ENCODE measurements around the gene CLEC2L. TPM values are rescaled to one million over a fixed set of nuclear protein-coding genes. Genes with fewer than 3 reads are reported as not detected.
"Not testable (repeated sequence)": the region's sequence is repeated elsewhere in the genome, so short reads cannot be mapped to it uniquely, and the experiment has no call there.

Gene CLEC2L
- total and polyA plus RNA-seq, 5 donors, result not detected

GRCh38 chr7:139540203-139540602 lies 16.7 kb downstream of the CLEC2L start:
- no peaks in the 10 kb centered on the region for H3K9me3 ChIP-seq (ENCODE audit: control insufficient read depth, low read length)
- DNase-seq (no peak), ATAC-seq (no peak)
- H3K27me3 ChIP-seq (ENCODE audit: control insufficient read depth, insufficient read depth), result no peaks in the 10 kb centered on the region
- 52% methylated on average over 12 of the region's 12 CpGs for WGBS
- no peaks in the 10 kb centered on the region for H3K4me1 ChIP-seq (ENCODE audit: control insufficient read depth, insufficient read depth, low read length)
- intact Hi-C loops (cut with DNase I), result no loop called here
- H3K4me3 ChIP-seq (ENCODE audit: low read length), result no peak overlapping the region
- H3K27ac ChIP-seq (ENCODE audit: low read length), result no peak overlapping the region

- WGBS, result 68% methylated on average over 21 of the region's 21 CpGs
- no peak overlapping the region for H3K27ac ChIP-seq (ENCODE audit: low read length)
- no peaks in the 10 kb centered on the region for H3K27me3 ChIP-seq (ENCODE audit: control insufficient read depth, insufficient read depth)
- H3K4me1 ChIP-seq (ENCODE audit: control insufficient read depth, insufficient read depth, low read length), result no peaks in the 10 kb centered on the region
- H3K4me3 ChIP-seq (ENCODE audit: low read length), result no peak overlapping the region
- no peak for DNase-seq
- ATAC-seq, result no peak
- no peaks in the 10 kb centered on the region for H3K9me3 ChIP-seq (ENCODE audit: control insufficient read depth, low read length)
- intact Hi-C loops (cut with DNase I), result no loop called here
Measured at GRCh38 chr7:139541600-139542307, 18.3 kb downstream of the CLEC2L start.

GRCh38 chr7:139542308-139543151 lies 19.0 kb downstream of the CLEC2L start:
- no peaks in the 10 kb centered on the region for H3K4me1 ChIP-seq (ENCODE audit: control insufficient read depth, insufficient read depth, low read length)
- H3K27ac ChIP-seq (ENCODE audit: low read length), result no peak overlapping the region
- no peaks in the 10 kb centered on the region for H3K27me3 ChIP-seq (ENCODE audit: control insufficient read depth, insufficient read depth)
- H3K4me3 ChIP-seq (ENCODE audit: low read length), result no peak overlapping the region
- 92% methylated on average over 28 of the region's 28 CpGs for WGBS
- H3K9me3 ChIP-seq (ENCODE audit: control insufficient read depth, low read length), result no peaks in the 10 kb centered on the region
- DNase-seq (no peak), ATAC-seq (no peak)
- intact Hi-C loops (cut with DNase I), result no loop called here

GRCh38 chr7:139543801-139544603 lies 20.5 kb downstream of the CLEC2L start:
- H3K9me3 ChIP-seq (ENCODE audit: control insufficient read depth, low read length), result no peaks in the 10 kb centered on the region
- WGBS, result 85% methylated on average over 18 of the region's 18 CpGs
- intact Hi-C loops (cut with DNase I), result no loop called here
- DNase-seq, result no peak
- no peak overlapping the region for H3K4me3 ChIP-seq (ENCODE audit: low read length)
- no peak for ATAC-seq
- H3K27me3 ChIP-seq (ENCODE audit: control insufficient read depth, insufficient read depth), result no peaks in the 10 kb centered on the region
- H3K4me1 ChIP-seq (ENCODE audit: control insufficient read depth, insufficient read depth, low read length), result no peaks in the 10 kb centered on the region
- H3K27ac ChIP-seq (ENCODE audit: low read length), result no peak overlapping the region

- ATAC-seq (no peak), DNase-seq (no peak)
- H3K9me3 ChIP-seq (ENCODE audit: control insufficient read depth, low read length), result no peaks in the 10 kb centered on the region
- no peaks in the 10 kb centered on the region for H3K4me1 ChIP-seq (ENCODE audit: control insufficient read depth, insufficient read depth, low read length)
- H3K27ac ChIP-seq (ENCODE audit: low read length), result no peak overlapping the region
- intact Hi-C loops (cut with DNase I), result no loop called here
- no peak overlapping the region for H3K4me3 ChIP-seq (ENCODE audit: low read length)
- no peaks in the 10 kb centered on the region for H3K27me3 ChIP-seq (ENCODE audit: control insufficient read depth, insufficient read depth)
- WGBS, result 89% methylated on average over 11 of the region's 11 CpGs
Measured at GRCh38 chr7:139544645-139545044, 21.2 kb downstream of the CLEC2L start.

- Histone ChIP-seq H3K27ac (ENCODE audit: low read length) (no peak overlapping the region), H3K27me3 (ENCODE audit: control insufficient read depth, insufficient read depth) (no peaks in the 10 kb centered on the region), H3K9me3 (ENCODE audit: control insufficient read depth, low read length) (no peaks in the 10 kb centered on the region), H3K4me3 (ENCODE audit: low read length) (no peak overlapping the region), H3K4me1 (ENCODE audit: control insufficient read depth, insufficient read depth, low read length) (no peaks in the 10 kb centered on the region)
- no peak for DNase-seq
- no peak for ATAC-seq
- intact Hi-C loops (cut with DNase I), result no loop called here
- WGBS, result 92% methylated on average over 5 of the region's 5 CpGs
Measured at GRCh38 chr7:139548302-139549028, 25.0 kb downstream of the CLEC2L start.

GRCh38 chr7:139553991-139554700 lies 30.7 kb downstream of the CLEC2L start:
- DNase-seq; intact Hi-C loops (cut with DNase I); H3K4me3 ChIP-seq (ENCODE audit: low read length); H3K4me1 ChIP-seq (ENCODE audit: control insufficient read depth, insufficient read depth, low read length); H3K27ac ChIP-seq (ENCODE audit: low read length); ATAC-seq; H3K9me3 ChIP-seq (ENCODE audit: control insufficient read depth, low read length); H3K27me3 ChIP-seq (ENCODE audit: control insufficient read depth, insufficient read depth): not testable (repeated sequence)
- WGBS, result 87% methylated on average over 8 of the region's 8 CpGs

- Histone ChIP-seq H3K27ac (ENCODE audit: low read length) (no peak overlapping the region), H3K27me3 (ENCODE audit: control insufficient read depth, insufficient read depth) (no peaks in the 10 kb centered on the region), H3K9me3 (ENCODE audit: control insufficient read depth, low read length) (no peaks in the 10 kb centered on the region), H3K4me3 (ENCODE audit: low read length) (no peak overlapping the region), H3K4me1 (ENCODE audit: control insufficient read depth, insufficient read depth, low read length) (no peaks in the 10 kb centered on the region)
- WGBS, result 71% methylated on average over 8 of the region's 8 CpGs
- no peak for DNase-seq
- intact Hi-C loops (cut with DNase I), result no loop called here
- no peak for ATAC-seq
Measured at GRCh38 chr7:139557857-139558581, 34.5 kb downstream of the CLEC2L start.

- DNase-seq, result no peak
- H3K27ac ChIP-seq (ENCODE audit: low read length), result no peak overlapping the region
- WGBS, result 82% methylated on average over 18 of the region's 18 CpGs
- intact Hi-C loops (cut with DNase I), result no loop called here
- ATAC-seq, result peak; percentile 38 to 42
- no peak overlapping the region for H3K4me3 ChIP-seq (ENCODE audit: low read length)
- H3K9me3 ChIP-seq (ENCODE audit: control insufficient read depth, low read length), result no peaks in the 10 kb centered on the region
- H3K27me3 ChIP-seq (ENCODE audit: control insufficient read depth, insufficient read depth), result no peaks in the 10 kb centered on the region
- H3K4me1 ChIP-seq (ENCODE audit: control insufficient read depth, insufficient read depth, low read length), result no peaks in the 10 kb centered on the region
Measured at GRCh38 chr7:139559364-139560105, 36.0 kb downstream of the CLEC2L start.
